HG03432 (cell line): ENCODE data around the gene TIMM23.
"Not testable (repeated sequence)": the region's sequence is repeated elsewhere in the genome, so short reads cannot be mapped to it uniquely, and the experiment has no call there.

ENCODE experiments used
- ATAC-seq: cut with Tn5 transposase; IDR thresholded peaks from one replicate; pipeline ENCODE4 v1.9.1; 2021; ENCODE audit warnings: mild to moderate bottlenecking, moderate library complexity; ENCODE audit not compliant: unreplicated experiment

TIMM23 gene

DNA sequence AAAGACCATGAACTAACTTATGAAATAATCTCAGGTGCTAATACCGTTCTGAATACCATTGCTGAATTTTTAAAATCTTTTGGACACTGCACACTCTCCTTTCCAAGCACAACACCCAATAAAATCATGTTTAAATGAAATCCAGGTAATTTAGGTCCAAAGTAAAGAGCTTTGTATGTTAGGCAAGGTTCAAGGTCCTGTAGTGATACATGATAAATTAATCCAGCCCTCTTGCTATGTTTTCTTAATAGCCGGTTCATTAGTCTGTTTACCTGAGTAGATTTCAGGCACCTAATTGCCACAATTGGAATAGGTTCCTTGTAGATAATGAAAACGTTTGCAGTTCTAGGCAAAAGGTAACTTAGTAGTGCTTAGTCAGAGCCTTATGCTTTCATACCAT is 13.3 kb downstream of the TIMM23 start:
- ATAC-seq = not testable (repeated sequence)

- ATAC-seq = no peak
These were observed 25.3 kb downstream of the TIMM23 start for GRCh38 chr10:45997557-45997956.

DNA sequence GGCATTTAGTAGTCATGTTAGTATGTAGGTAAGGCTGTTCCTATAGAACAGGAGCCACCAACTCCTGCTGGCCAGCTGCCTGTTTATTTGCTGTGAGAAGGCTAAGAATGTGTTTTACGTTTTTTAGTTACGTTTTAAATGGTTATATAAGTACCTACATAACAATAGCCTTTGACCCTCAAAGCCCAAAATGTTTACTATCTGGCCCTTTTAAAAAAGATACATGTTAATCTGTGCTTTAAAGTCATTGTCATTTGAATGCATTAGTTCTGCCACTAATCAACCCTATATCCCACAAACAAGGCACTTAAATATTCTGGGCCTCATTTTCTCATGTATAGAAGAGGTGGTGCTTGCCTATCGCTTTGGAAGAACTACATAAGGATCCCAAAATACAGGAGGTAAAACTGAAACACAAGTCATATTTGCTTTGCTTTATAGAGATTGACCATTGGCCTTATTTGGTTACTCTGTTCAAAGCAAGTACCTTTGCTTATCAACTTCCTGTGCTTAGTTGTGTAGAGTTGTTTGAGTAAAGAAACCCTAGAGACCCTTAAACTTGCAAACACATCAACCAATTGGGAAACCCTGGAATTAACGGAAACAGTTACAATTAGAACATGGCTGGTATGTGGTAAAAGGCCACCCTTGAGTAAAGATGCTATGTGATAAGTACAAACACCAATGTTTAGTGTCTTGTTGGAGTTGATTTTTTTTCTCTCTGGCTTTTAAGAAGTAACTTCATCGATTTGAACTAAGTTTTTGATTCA is 25.9 kb downstream of the TIMM23 start:
- no peak for ATAC-seq

GRCh38 chr10:45999955-46000354 is 27.7 kb downstream of the TIMM23 start:
- ATAC-seq = not testable (repeated sequence)

DNA sequence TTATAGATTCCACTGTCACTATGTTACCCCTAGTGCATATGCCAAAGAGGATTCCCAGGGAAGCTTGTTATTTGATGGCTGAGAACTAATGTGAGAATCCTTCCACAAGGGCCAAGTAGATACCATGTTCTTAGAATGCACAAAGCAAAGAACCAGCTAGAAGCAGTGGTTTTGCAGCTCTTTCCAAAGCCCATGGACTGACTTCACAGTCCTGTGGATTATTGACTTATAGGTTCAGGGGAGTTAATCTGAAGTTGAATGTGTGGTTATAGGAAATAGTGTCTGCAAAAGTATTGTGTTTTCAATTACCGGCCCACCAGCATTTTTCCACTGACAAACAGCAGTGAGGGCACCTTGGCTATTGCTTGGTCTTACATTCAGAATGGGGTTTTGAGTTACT is 28.2 kb downstream of the TIMM23 start:
- no peak for ATAC-seq

DNA sequence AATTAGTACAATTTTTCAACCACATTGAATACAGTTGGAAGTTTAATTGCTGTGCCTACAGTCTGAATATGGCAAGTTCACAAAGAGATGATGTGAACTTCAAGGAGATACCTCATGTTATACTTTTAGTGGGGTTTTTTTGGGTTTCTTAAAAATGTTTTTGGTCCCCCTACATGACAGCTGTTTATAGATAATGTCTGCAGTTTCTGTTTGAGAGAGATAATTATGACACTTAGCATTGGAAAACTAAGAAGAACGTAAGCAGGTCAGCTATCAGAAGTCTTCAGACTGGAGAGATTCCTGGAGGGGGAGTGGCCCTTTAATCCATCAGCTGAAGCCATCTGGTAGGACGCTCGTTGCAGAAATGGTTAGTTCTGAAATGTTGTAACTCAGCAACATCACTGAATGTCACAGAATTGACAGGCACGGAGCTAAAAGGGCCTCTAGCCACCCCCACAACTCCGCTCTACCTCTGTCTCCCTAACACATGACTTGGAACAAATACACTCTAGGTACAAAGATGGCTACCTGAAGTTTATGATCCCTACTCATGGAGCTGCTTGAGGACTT is 29.0 kb downstream of the TIMM23 start:
- ATAC-seq = no peak

DNA sequence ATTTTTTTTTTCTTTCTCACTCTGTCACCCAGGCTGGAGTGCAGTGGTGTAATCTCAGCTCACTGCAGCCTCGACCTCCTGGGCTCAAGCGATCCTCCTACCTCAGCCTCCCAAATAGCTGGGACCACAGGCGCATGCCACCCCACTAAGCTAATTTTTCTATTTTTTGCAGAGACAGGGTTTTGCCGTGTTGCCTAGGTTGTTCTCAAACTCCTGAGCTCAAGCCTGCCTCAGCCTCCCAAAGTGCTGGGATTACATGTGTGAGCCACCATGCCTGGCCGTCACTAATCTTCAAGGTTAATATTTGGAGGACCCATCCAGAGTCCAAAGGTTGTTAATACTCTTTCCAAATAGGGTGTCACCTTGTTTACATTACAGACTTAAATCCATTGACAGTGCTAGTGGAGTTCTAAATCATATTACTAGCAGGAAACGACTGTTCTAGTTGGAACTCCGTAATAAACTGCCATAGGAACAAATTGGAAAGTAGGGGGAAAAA is 29.9 kb downstream of the TIMM23 start:
- ATAC-seq = not testable (repeated sequence)

GRCh38 chr10:46002916-46003693 is 30.8 kb downstream of the TIMM23 start:
- no peak for ATAC-seq

DNA sequence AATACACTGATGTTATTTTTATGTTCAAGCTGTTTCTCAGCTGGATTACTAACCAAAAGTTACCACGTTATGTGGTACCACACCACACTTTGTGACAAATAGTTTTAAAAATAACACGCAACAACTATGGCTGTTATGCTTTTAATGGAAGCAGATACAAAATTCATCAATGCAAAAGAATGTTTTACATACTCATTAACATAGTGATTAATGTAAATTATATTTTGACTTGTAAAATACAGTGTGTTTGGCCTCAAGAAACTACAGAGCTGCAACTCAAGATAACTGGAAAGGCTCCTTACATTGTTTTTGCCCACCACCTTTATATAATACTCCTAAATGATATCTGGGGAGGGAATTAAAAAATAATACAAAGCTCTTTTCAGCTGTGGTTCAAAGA is 32.7 kb downstream of the TIMM23 start:
- ATAC-seq = no peak

- no peak for ATAC-seq
These were observed 33.1 kb downstream of the TIMM23 start for GRCh38 chr10:46005383-46005782.

DNA sequence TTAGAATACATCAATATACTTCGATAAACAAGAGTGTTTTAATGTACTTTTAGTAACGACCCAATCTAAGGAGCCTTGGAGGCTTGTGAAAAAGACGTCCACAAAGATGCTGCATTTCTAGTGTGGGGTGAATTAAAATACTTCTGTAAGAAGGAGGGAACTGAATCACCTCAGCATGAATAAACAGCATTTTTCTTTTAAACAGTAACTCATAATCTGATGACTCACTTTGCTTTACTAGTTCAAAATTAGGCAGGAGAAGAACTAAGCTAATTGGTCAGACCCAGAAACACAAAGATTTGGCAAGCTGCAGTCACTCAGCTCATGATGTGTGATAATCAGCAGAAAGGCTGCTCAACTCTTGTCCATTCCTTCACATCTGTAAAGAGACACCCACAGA is 33.9 kb downstream of the TIMM23 start:
- ATAC-seq = no peak

DNA sequence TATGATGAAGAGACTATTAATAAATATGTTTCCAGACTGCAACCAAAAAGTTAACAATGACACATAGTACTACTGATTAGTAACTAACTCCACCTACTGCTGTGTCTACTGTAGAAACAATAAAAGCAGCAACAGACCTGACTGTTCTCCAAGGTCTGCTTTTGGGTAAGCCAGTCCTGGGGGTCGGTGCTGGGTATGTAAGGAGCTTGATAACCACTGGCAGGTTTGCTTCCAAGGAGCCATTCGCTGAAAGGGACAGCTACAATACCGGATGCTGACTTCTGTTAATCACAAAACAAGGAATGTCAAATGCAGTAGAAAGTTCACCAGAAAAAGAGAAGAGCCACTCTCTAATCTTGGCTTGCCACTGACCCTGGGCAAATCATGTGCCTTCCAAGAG is 40.5 kb downstream of the TIMM23 start:
- ATAC-seq = no peak

GRCh38 chr10:46014206-46014605 is 41.9 kb downstream of the TIMM23 start:
- no peak for ATAC-seq

DNA sequence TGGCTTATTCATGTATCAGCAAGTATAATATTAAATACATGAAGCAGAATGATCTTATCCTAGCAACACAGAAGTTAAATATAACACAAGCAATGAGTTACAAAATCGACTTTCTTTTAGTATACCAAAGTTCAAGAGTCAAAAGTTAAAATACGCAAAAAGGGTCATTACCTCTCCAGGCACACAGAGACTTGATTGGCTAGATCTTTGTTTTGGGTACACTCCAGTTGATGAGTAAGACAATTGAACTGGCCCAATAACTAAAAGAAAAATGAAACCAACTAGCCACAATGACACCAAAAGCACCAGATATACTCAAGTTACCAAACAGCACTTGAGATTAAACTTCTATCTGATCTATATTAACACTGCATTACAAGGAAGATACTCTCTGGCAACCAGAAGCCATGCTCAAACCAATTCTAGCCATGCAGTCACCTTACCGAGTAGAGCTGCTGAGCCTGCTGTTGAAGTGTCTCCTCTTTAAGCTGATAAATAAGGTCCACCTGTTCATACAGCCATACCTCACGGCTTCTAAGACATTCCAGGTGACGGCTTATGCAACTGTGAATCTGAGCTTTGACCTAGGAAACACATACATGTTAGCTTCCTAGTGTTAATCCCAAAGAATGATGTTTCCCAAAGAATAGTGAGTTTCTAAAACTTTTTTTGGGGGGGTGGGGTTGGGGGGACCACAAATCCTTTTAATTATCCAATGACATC is 42.6 kb downstream of the TIMM23 start:
- no peak for ATAC-seq

DNA sequence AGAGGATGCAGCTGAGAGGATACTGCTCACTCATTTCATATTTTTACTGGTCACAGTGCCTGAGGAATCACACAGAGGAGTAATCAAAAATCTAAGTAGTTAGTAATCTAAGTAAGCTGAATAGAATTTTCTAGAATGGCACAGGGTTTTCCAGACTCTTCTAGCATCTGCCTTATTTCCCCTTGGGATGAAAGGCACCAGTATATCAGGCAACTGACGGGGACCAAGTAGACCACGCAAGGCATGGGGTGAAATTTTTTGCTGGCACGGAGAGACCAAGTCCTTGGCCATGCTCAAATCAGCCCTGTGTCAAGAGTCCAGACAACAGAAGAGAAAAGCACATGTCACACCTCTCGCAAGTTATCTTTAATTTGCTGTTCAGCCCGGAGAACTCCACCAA is 43.9 kb downstream of the TIMM23 start:
- no peak for ATAC-seq

- no peak for ATAC-seq
These were observed 44.5 kb downstream of the TIMM23 start for GRCh38 chr10:46016811-46017210.

GRCh38 chr10:46017733-46018132 is 45.4 kb downstream of the TIMM23 start:
- ATAC-seq = no peak

GRCh38 chr10:46018453-46019176 is 46.3 kb downstream of the TIMM23 start:
- no peak for ATAC-seq

GRCh38 chr10:46019177-46019528 is 46.9 kb downstream of the TIMM23 start:
- ATAC-seq = no peak

DNA sequence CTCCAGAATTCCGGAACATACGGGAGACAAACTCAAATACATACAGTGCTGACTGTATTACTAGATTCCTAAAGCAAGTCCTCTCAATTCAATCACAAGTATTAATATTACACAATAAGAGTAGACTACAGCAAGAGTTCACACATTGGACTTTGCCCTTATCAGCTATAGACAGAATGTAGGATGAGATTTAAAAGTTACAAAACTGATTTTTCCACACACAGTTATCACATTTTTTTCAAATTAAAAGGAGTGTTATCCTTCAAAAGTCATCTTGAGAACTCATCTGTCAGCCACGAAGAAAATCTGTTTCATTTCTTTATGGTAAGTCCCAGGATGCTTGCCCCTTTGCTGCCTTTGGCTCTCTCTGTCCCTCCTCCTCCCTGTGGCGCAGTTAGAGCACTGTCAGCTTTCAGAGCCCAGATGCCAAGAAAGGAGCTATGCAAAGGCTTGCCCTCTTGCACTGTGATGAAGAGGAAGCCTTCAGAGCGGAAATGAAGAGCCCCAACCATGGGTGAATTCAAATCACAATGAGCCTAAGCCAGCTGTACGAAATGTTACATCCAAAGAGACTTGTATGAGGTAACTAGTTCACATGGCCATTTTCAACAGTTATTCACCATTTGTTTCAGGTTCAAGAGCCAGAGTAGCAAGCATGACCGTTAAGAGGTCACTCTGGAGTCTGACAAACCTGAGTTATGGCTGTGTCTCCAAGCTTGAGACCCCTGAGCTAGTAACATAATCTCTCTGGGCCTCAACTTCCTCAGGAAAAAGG is 47.5 kb downstream of the TIMM23 start:
- ATAC-seq = no peak
